ENCODE results near the gene MYOZ2. TPM values are rescaled to one million over a fixed set of nuclear protein-coding genes. Genes with fewer than 3 reads are reported as not detected.

Gene MYOZ2
- total and polyA plus RNA-seq, 12 donors: 0.06 to 0.80 (median 0.22) TPM; not detected in 4

- Histone ChIP-seq H3K36me3 (replicated peaks in 1 of 2) (no peaks in the 10 kb centered on the region), H3K27me3 (no peaks in the 10 kb centered on the region), H3K9me3 (replicated peaks in 1 of 3) (no peaks in the 10 kb centered on the region), H3K4me1 (replicated peaks in 1 of 2) (no peaks in the 10 kb centered on the region), H3K27ac (peak overlapping the region in 2 of 5 donors; percentile 55 to 72), H3K4me3 (no peak overlapping the region)
- TF ChIP-seq POLR2A (IDR thresholded peaks at IDR 0.05): no peak
- no peak for TF ChIP-seq CTCF (IDR thresholded peaks at IDR 0.05)
- WGBS, 4 donors: 26 to 59% (median 42%) methylated on average over 1 of the region's 1 CpG
- intact Hi-C loops (cut with DNase I): no loop called here
- no peak for DNase-seq
These were observed 70.5 kb downstream of the MYOZ2 start for GRCh38 chr4:119206178-119206577.

DNA sequence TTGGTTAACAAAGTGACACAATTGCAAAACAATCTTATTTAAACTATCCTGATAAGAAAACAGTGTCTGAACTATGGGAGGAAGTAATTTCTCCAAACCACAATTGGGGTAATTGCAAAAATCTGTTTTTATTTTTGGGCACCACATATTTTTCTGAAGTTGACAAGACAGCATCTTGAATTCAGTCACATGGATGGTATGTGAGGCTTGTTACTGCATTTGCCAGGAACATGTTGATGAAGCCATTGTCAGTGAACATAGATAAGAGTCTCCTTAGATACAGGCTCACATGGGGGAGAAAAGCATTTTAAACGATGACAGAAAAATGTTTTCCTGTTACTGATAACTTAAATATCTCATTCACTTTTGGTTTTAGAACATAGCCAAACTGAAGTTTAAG is 71.4 kb downstream of the MYOZ2 start:
- peak overlapping the region in 2 of 5 donors; percentile 41 to 55 for H3K27ac ChIP-seq
- intact Hi-C loops (cut with DNase I): no loop called here
- H3K4me1 ChIP-seq (replicated peaks in 1 of 2): no peaks in the 10 kb centered on the region
- H3K9me3 ChIP-seq (replicated peaks in 1 of 3): no peaks in the 10 kb centered on the region
- WGBS, 4 donors: 5 to 16% (median 9%) methylated on average over 1 of the region's 1 CpG
- H3K4me3 ChIP-seq: no peak overlapping the region
- H3K36me3 ChIP-seq (replicated peaks in 1 of 2): no peaks in the 10 kb centered on the region
- no peaks in the 10 kb centered on the region for H3K27me3 ChIP-seq
- DNase-seq: no peak
- no peak for TF ChIP-seq POLR2A (IDR thresholded peaks at IDR 0.05)
- no peak for TF ChIP-seq CTCF (IDR thresholded peaks at IDR 0.05)

- no peak for DNase-seq
- TF ChIP-seq POLR2A (IDR thresholded peaks at IDR 0.05): no peak
- no peak for TF ChIP-seq CTCF (IDR thresholded peaks at IDR 0.05)
- Histone ChIP-seq H3K27ac (peak overlapping the region in 2 of 5 donors; percentile 46 to 53), H3K4me1 (replicated peaks in 1 of 2) (peaks cover 0 to 4% of the 10 kb centered on the region in 2 donors), H3K4me3 (no peak overlapping the region), H3K27me3 (no peaks in the 10 kb centered on the region), H3K36me3 (replicated peaks in 1 of 2) (no peaks in the 10 kb centered on the region), H3K9me3 (replicated peaks in 1 of 3) (no peaks in the 10 kb centered on the region)
- intact Hi-C loops (cut with DNase I): no loop called here
These were observed 73.4 kb downstream of the MYOZ2 start for GRCh38 chr4:119209077-119209476.

DNA sequence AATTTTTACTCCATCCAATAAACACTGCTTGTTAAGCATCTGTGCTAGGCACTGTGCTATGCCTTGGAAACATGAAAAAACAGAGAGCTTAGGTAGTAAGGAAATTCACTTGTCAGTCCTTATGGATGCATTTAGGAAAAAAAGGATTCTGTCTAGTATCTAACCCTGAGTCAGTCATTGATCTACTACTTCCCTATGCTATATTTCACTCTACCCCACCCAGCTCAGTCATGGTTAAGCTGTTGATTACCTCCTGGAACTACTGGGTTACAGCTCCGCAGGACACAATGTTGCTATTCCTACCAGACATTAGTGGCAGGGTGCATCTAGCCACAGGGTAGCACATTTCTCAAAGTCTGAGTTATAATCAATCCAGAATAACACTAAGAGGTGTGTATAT is 74.0 kb downstream of the MYOZ2 start:
- no peak for DNase-seq
- H3K27ac ChIP-seq: peak overlapping the region in 2 of 5 donors; percentile 30 to 38
- no peak overlapping the region for H3K4me3 ChIP-seq
- no peaks in the 10 kb centered on the region for H3K9me3 ChIP-seq (replicated peaks in 1 of 3)
- 91 to 100% (median 99%) methylated on average over 1 of the region's 1 CpG for WGBS, 4 donors
- TF ChIP-seq POLR2A (IDR thresholded peaks at IDR 0.05): no peak
- H3K36me3 ChIP-seq (replicated peaks in 1 of 2): no peaks in the 10 kb centered on the region
- H3K4me1 ChIP-seq (replicated peaks in 1 of 2): peaks cover 0 to 8% of the 10 kb centered on the region in 2 donors
- intact Hi-C loops (cut with DNase I): no loop called here
- H3K27me3 ChIP-seq: no peaks in the 10 kb centered on the region

GRCh38 chr4:119210775-119211174 is 75.1 kb downstream of the MYOZ2 start:
- 76 to 87% (median 79%) methylated on average over 4 of the region's 4 CpGs for whole genome bisulfite sequencing, 4 donors
- intact Hi-C loops (cut with DNase I): loop anchor here (5.0 to 10.0 kb wide), 2 partner anchors 74 to 77 kb away; no protein-coding TSS in a partner anchor
- H3K9me3 ChIP-seq (replicated peaks in 1 of 3): no peaks in the 10 kb centered on the region
- no peak for DNase-seq
- H3K27me3 ChIP-seq: no peaks in the 10 kb centered on the region
- TF ChIP-seq CTCF (IDR thresholded peaks at IDR 0.05) (no peak), POLR2A (IDR thresholded peaks at IDR 0.05) (no peak)
- H3K36me3 ChIP-seq (replicated peaks in 1 of 2): no peaks in the 10 kb centered on the region
- H3K27ac ChIP-seq: no peak overlapping the region
- no peak overlapping the region for H3K4me3 ChIP-seq
- H3K4me1 ChIP-seq (replicated peaks in 1 of 2): peaks cover 0 to 19% of the 10 kb centered on the region in 2 donors
